SU-DHL-6 (cell line): ENCODE data around the gene KCNH8.

Experiments
- H2AFZ ChIP-seq: fragments of 200-600 bp; sonication (generic); 2 replicates; pipeline ENCODE4 v1.6.1; 2014; ENCODE audit warnings: low read depth, mild to moderate bottlenecking, moderate library complexity, mixed read lengths, antibody characterized with exemption, low read length; ENCODE audit not compliant: severe bottlenecking
- H3F3A ChIP-seq: fragments of 200-600 bp; shearing (Covaris generic); 2 replicates; pipeline ENCODE4 v1.6.0; 2016; ENCODE audit warnings: antibody characterized with exemption, mild to moderate bottlenecking; ENCODE audit not compliant: insufficient read depth
- H3K27ac ChIP-seq: fragments of 200-600 bp; sonication (generic); 2 replicates; pipeline ENCODE4 v1.5.1; 2016; ENCODE audit warnings: low read depth, mild to moderate bottlenecking, low read length, moderate library complexity, mixed read lengths
- H3K27me3 ChIP-seq: fragments of 200-600 bp; sonication (generic), shearing (Covaris generic); 2 replicates; pipeline ENCODE4 v1.6.0; 2014; ENCODE audit warnings: mild to moderate bottlenecking, low read length
- H3K36me3 ChIP-seq: fragments of 200-600 bp; sonication (generic); 2 replicates; pipeline ENCODE4 v1.6.1; 2014; ENCODE audit warnings: mild to moderate bottlenecking, low read length, mixed read lengths
- H3K4me2 ChIP-seq: fragments of 300-600, 200-600 bp; shearing (Covaris generic), sonication (generic); 2 replicates; pipeline ENCODE4 v1.6.0; 2014; ENCODE audit warnings: low read length, low read depth, mild to moderate bottlenecking; ENCODE audit not compliant: poor library complexity, severe bottlenecking
- H3K4me3 ChIP-seq: fragments of 200-600 bp; sonication (generic); 2 replicates; pipeline ENCODE4 v1.5.1; 2014; ENCODE audit warnings: antibody characterized with exemption, low read length, mild to moderate bottlenecking, mixed read lengths; ENCODE audit not compliant: insufficient read depth, poor library complexity, severe bottlenecking
- H3K79me2 ChIP-seq: fragments of 200-600 bp; sonication (generic); 2 replicates; pipeline ENCODE4 v1.6.1; 2014; ENCODE audit warnings: mild to moderate bottlenecking, low read length, moderate library complexity; ENCODE audit not compliant: insufficient read depth
- H3K9ac ChIP-seq: fragments of 200-600 bp; sonication (generic); 2 replicates; pipeline ENCODE4 v1.7.0; 2014; ENCODE audit warnings: mild to moderate bottlenecking, low read length
- H3K9me2 ChIP-seq: fragments of 200-600 bp; sonication (generic); replicated peaks from 2 replicates; pipeline ENCODE4 v1.6.1; 2014; ENCODE audit warnings: low read length; ENCODE audit not compliant: insufficient read depth
- H3K9me3 ChIP-seq: fragments of 200-600 bp; sonication (generic); 2 replicates; pipeline ENCODE4 v1.6.1; 2014; ENCODE audit warnings: low read length, mixed read lengths; ENCODE audit not compliant: insufficient read depth
- H4K20me1 ChIP-seq: fragments of 200-600 bp; sonication (generic); 2 replicates; pipeline ENCODE4 v1.6.1; 2014; ENCODE audit warnings: low read depth, mild to moderate bottlenecking, antibody characterized with exemption, low read length, moderate library complexity, mixed read lengths
- EZH2phosphoT487 ChIP-seq: fragments of 200-600 bp; sonication (generic), shearing (Covaris generic); conservative IDR thresholded peaks from 2 replicates; pipeline ENCODE4 v1.6.1; 2018; ENCODE audit warnings: mild to moderate bottlenecking, antibody characterized with exemption, low read length, moderate library complexity, mixed read lengths
- TF ChIP-seq, protein P1 (sequence below): fragments of 200-600 bp; sonication (generic); IDR thresholded peaks from one replicate; pipeline ENCODE4 v1.5.1; 2017; ENCODE audit warnings: antibody characterized with exemption, mild to moderate bottlenecking, low read length, moderate library complexity; ENCODE audit not compliant: insufficient read depth, poor library complexity, severe bottlenecking

Gene KCNH8

DNA sequence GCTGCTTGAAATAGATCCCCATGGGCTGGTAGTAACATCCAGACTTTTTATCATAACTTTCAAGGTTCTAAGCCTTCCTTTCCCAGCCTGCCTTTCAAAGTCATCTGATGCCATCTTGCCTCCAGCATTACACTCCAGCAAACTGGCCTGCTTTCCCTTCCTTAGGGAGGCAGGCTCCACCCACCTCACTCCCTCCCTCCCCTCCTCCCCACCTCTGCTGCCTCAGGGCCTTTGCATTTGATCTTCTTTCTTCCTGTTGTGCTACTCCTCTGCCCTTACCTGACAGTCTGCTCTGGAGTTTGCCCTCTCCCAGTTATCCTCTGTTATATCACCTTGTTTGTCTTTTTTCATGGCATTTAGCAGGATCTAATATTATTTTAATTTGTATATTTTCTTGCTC lies 319.5 kb downstream of the KCNH8 start:
- Histone ChIP-seq H2AFZ (no peak overlapping the region), H3K27ac (no peak overlapping the region), H3K9me3 (no peaks in the 10 kb centered on the region), H3K9me2 (no peaks in the 10 kb centered on the region), H3K9ac (no peak overlapping the region), H3K79me2 (no peaks in the 10 kb centered on the region), H3F3A (no peaks in the 10 kb centered on the region), H3K4me2 (no peak overlapping the region), H3K36me3 (peaks cover 5% of the 10 kb centered on the region), H3K27me3 (no peaks in the 10 kb centered on the region), H4K20me1 (no peaks in the 10 kb centered on the region), H3K4me3 (no peak overlapping the region)
- TF ChIP-seq EZH2phosphoT487 = no peak
- TF ChIP-seq, protein P1, sequence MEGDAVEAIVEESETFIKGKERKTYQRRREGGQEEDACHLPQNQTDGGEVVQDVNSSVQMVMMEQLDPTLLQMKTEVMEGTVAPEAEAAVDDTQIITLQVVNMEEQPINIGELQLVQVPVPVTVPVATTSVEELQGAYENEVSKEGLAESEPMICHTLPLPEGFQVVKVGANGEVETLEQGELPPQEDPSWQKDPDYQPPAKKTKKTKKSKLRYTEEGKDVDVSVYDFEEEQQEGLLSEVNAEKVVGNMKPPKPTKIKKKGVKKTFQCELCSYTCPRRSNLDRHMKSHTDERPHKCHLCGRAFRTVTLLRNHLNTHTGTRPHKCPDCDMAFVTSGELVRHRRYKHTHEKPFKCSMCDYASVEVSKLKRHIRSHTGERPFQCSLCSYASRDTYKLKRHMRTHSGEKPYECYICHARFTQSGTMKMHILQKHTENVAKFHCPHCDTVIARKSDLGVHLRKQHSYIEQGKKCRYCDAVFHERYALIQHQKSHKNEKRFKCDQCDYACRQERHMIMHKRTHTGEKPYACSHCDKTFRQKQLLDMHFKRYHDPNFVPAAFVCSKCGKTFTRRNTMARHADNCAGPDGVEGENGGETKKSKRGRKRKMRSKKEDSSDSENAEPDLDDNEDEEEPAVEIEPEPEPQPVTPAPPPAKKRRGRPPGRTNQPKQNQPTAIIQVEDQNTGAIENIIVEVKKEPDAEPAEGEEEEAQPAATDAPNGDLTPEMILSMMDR = no peak

DNA sequence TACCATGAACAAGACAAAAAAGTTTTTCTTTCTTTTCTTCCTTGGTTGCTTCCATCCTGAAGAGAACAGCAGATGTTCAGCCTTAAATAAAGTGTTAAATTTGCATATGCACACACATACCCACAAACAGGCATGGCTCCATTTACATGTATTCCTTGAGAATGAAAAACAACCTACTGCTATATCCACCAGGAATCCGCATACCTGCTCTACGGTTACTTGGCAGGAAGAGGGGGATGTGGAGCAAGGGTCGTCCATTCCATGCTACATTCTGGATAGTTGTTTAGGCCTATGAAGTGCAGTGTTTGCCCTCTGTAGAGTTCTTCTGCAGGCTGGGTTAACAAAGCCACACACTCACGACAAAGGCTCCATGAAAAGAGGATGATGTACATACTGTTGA lies 322.8 kb downstream of the KCNH8 start:
- Histone ChIP-seq H3K4me2 (no peak overlapping the region), H3K27ac (no peak overlapping the region)

GRCh38 chr3:19473971-19474580 lies 325.8 kb downstream of the KCNH8 start:
- Histone ChIP-seq H3K27me3 (no peaks in the 10 kb centered on the region), H3K9me2 (no peaks in the 10 kb centered on the region; the same call in 1 of the 2 replicates), H3K27ac (no peak overlapping the region), H4K20me1 (no peaks in the 10 kb centered on the region), H3K4me2 (no peak overlapping the region), H3K4me3 (no peak overlapping the region), H3K36me3 (peaks cover 5% of the 10 kb centered on the region), H3F3A (no peaks in the 10 kb centered on the region), H3K9ac (no peak overlapping the region), H3K9me3 (no peaks in the 10 kb centered on the region; the same call in 1 of the 2 replicates), H2AFZ (no peak overlapping the region), H3K79me2 (no peaks in the 10 kb centered on the region)
- no peak for TF ChIP-seq EZH2phosphoT487
- TF ChIP-seq, protein P1 = no peak

More for the DNA sequence above, 322.8 kb downstream of the KCNH8 start:
- peaks cover 5% of the 10 kb centered on the region for H3K36me3 ChIP-seq
- H4K20me1 ChIP-seq = no peaks in the 10 kb centered on the region
- no peaks in the 10 kb centered on the region for H3F3A ChIP-seq
- no peak overlapping the region for H2AFZ ChIP-seq
- no peak for TF ChIP-seq EZH2phosphoT487
- TF ChIP-seq, protein P1 = no peak
- no peaks in the 10 kb centered on the region for H3K9me3 ChIP-seq
- no peak overlapping the region for H3K4me3 ChIP-seq
- no peaks in the 10 kb centered on the region for H3K9me2 ChIP-seq
- H3K9ac ChIP-seq = no peak overlapping the region
- H3K79me2 ChIP-seq = no peaks in the 10 kb centered on the region
- no peaks in the 10 kb centered on the region for H3K27me3 ChIP-seq
